ENCODE data around the gene SLC22A1.

- TF ChIP-seq CTCF (IDR thresholded peaks at IDR 0.05; ENCODE audit: poor library complexity) (no peak), EZH2phosphoT487 (IDR thresholded peaks at IDR 0.05; ENCODE audit: low read depth, severe bottlenecking, unreplicated experiment) (no peak), EZH2 (IDR thresholded peaks at IDR 0.05; ENCODE audit: borderline replicate concordance) (no peak)
Measured at GRCh38 chr6:160161647-160161986, 40.0 kb downstream of the SLC22A1 start.
